SK-N-SH treated with all-trans-retinoic acid at 6 μM for 48 hours (cell line): ENCODE data around the gene CD74.
A peak's percentile ranks its signal among the peaks of the same experiment; 100 is the strongest.

Experiments
- ATAC-seq: fragments of 200-7000 bp; cut with Tn5 transposase; 3 replicates; pipeline ENCODE4 v1.9.1; 2020; ENCODE audit warnings: mild to moderate bottlenecking, moderate library complexity
- CSDC2 ChIP-seq: fragments of 250-450 bp; sonication (Bioruptor Pico); IDR thresholded peaks from 2 replicates; pipeline ENCODE4 v1.5.0; 2020; ENCODE audit warnings: mild to moderate bottlenecking, moderate library complexity
- ESRRG ChIP-seq: fragments of 250-450 bp; sonication (Bioruptor Pico); IDR thresholded peaks from 2 replicates; pipeline ENCODE4 v1.6.1; 2021; ENCODE audit warnings: mild to moderate bottlenecking
- GLIS3 ChIP-seq: fragments of 250-450 bp; sonication (Bioruptor Pico); IDR thresholded peaks from 2 replicates; pipeline ENCODE4 v1.5.0; 2020; ENCODE audit warnings: mild to moderate bottlenecking, moderate library complexity
- OSR1 ChIP-seq: fragments of 250-450 bp; sonication (Bioruptor Pico); IDR thresholded peaks from 2 replicates; pipeline ENCODE4 v1.8.0; 2022; ENCODE audit warnings: moderate library complexity, mild to moderate bottlenecking, inconsistent platforms
- PPARA ChIP-seq: fragments of 250-450 bp; sonication (Bioruptor Pico); IDR thresholded peaks from 2 replicates; pipeline ENCODE4 v1.5.0; 2020; ENCODE audit warnings: mild to moderate bottlenecking, borderline replicate concordance
- RARB ChIP-seq: fragments of 250-450 bp; sonication (Bioruptor Pico); IDR thresholded peaks from 2 replicates; pipeline ENCODE4 v1.8.0; 2021; ENCODE audit warnings: mild to moderate bottlenecking, moderate library complexity
- SNAI2 ChIP-seq: fragments of 250-450 bp; sonication (Bioruptor Pico); IDR thresholded peaks from 2 replicates; pipeline ENCODE4 v1.5.0; 2020; ENCODE audit warnings: mild to moderate bottlenecking, moderate library complexity
- TCF4 ChIP-seq: fragments of 250-450 bp; sonication (Bioruptor Pico); IDR thresholded peaks from 2 replicates; pipeline ENCODE4 v1.8.0; 2021; ENCODE audit warnings: mild to moderate bottlenecking, moderate library complexity, borderline replicate concordance
- TOX ChIP-seq: fragments of 250-450 bp; sonication (Bioruptor Pico); IDR thresholded peaks from 2 replicates; pipeline ENCODE4 v1.8.0; 2021; ENCODE audit warnings: mild to moderate bottlenecking, moderate library complexity, borderline replicate concordance
- ZFP3 ChIP-seq: fragments of 250-450 bp; sonication (Bioruptor Pico); IDR thresholded peaks from 2 replicates; pipeline ENCODE4 v1.5.0; 2020; ENCODE audit warnings: mild to moderate bottlenecking, moderate library complexity
- ZFP30 ChIP-seq: fragments of 450-650 bp; formaldehyde crosslinking; IDR thresholded peaks from 2 replicates; pipeline ENCODE4 v1.5.0; 2022; ENCODE audit warnings: mild to moderate bottlenecking, moderate library complexity
- ZNF565 ChIP-seq: fragments of 450-650 bp; formaldehyde crosslinking; conservative IDR thresholded peaks from 2 replicates; pipeline ENCODE4 v1.5.0; 2020; ENCODE audit warnings: low read depth, mild to moderate bottlenecking, moderate library complexity
- ZNF70 ChIP-seq: fragments of 450-650 bp; formaldehyde crosslinking; IDR thresholded peaks from 2 replicates; pipeline ENCODE4 v1.5.0; 2020; ENCODE audit warnings: mild to moderate bottlenecking, moderate library complexity
- ZNF8 ChIP-seq: fragments of 450-650 bp; formaldehyde crosslinking; IDR thresholded peaks from 2 replicates; pipeline ENCODE4 v1.5.0; 2020; ENCODE audit warnings: mild to moderate bottlenecking, moderate library complexity
- TF ChIP-seq, protein P1 (sequence below): fragments of 250-450 bp; sonication (Bioruptor Pico); IDR thresholded peaks from 2 replicates; pipeline ENCODE4 v1.8.0; 2021; ENCODE audit warnings: low read depth, mild to moderate bottlenecking, moderate library complexity, borderline replicate concordance
- TF ChIP-seq, protein P2 (sequence below): fragments of 250-450 bp; sonication (Bioruptor Pico); IDR thresholded peaks from 2 replicates; pipeline ENCODE4 v1.8.0; 2020; ENCODE audit warnings: mild to moderate bottlenecking, moderate library complexity, borderline replicate concordance
- TF ChIP-seq, protein P3 (sequence below): fragments of 250-450 bp; sonication (Bioruptor Pico); IDR thresholded peaks from 2 replicates; pipeline ENCODE4 v1.5.1; 2020; ENCODE audit warnings: low read depth, mild to moderate bottlenecking, moderate library complexity
- TF ChIP-seq, protein P4 (sequence below): fragments of 250-450 bp; sonication (Bioruptor Pico); IDR thresholded peaks from 2 replicates; pipeline ENCODE4 v1.5.1; 2021; ENCODE audit warnings: mild to moderate bottlenecking, moderate library complexity

CD74 gene

DNA sequence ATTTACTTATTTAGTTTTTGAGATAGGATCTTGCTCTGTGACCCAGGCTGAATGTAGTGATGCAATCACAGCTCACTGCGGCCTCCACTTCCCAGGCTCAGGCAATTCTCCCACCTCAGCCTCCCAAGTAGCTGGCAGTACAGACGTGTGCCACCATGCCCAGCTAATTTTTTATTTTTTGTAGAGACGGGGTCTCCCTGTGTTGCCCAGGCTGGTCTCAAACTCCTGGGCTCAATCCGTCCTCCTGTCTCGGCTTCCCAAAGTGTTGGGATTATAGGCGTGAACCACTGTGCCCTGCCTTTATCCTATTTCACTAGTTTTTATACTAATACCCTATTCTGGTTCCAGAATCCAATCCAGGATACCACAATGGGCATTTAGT is 30.0 kb upstream of the CD74 start:
- peak; percentile 11 for ATAC-seq
- TF ChIP-seq TOX: no peak
- peak; percentile 89 for TF ChIP-seq GLIS3 (CRISPR knock-in tag)
- TF ChIP-seq CSDC2: 0 out of 2 replicates have a peak, but pooled peaks have one; percentile 13
- TF ChIP-seq, protein P1, sequence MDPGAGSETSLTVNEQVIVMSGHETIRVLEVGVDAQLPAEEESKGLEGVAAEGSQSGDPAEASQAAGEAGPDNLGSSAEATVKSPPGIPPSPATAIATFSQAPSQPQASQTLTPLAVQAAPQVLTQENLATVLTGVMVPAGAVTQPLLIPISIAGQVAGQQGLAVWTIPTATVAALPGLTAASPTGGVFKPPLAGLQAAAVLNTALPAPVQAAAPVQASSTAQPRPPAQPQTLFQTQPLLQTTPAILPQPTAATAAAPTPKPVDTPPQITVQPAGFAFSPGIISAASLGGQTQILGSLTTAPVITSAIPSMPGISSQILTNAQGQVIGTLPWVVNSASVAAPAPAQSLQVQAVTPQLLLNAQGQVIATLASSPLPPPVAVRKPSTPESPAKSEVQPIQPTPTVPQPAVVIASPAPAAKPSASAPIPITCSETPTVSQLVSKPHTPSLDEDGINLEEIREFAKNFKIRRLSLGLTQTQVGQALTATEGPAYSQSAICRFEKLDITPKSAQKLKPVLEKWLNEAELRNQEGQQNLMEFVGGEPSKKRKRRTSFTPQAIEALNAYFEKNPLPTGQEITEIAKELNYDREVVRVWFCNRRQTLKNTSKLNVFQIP: no peak
- TF ChIP-seq, protein P2, sequence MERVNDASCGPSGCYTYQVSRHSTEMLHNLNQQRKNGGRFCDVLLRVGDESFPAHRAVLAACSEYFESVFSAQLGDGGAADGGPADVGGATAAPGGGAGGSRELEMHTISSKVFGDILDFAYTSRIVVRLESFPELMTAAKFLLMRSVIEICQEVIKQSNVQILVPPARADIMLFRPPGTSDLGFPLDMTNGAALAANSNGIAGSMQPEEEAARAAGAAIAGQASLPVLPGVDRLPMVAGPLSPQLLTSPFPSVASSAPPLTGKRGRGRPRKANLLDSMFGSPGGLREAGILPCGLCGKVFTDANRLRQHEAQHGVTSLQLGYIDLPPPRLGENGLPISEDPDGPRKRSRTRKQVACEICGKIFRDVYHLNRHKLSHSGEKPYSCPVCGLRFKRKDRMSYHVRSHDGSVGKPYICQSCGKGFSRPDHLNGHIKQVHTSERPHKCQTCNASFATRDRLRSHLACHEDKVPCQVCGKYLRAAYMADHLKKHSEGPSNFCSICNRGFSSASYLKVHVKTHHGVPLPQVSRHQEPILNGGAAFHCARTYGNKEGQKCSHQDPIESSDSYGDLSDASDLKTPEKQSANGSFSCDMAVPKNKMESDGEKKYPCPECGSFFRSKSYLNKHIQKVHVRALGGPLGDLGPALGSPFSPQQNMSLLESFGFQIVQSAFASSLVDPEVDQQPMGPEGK (CRISPR knock-in tag): peak; percentile 56; the same call in 1 of the 2 replicates

DNA sequence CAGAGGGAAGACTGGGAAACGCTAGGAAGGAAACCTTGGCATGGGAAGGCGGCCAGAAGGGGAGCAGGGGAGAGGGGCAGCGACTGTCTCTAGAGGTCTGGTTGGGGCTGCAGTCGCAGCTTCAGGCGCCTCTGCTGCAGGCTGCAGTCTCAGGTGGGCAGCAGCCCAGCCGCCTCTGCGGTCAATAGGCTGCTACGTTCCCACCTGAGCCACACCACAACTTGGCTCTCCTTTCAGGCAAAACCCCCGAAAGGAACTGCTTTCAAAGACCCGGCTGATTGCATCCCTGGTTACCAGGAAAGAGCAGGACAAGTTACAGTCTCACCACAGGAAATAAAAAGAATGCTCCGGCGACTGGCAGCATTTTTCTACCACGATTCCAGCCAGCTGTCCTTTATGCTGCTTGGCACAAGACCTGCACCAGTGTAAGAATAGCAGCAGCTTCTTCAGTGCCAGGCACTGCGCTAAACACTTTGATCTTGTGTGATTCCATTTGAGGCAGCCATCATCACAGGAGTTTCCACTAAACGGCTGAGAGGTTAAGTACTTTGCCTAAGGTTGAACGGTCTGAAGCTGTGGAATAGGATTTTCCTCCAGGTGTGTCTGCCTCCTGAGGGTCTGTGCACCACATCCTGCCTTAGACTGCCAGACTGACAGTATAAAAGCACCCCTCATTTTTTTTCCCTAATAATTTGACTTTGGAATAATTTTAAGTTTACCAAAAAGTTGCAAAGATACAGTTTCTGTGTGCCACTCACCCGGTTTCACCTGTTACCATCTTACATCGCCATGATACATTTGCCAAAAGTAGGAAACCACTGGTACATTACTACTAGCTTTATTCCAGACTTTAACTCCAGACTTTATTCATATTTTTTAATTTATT is 29.3 kb upstream of the CD74 start:
- ATAC-seq: peak; percentile 48
- TF ChIP-seq GLIS3 (CRISPR knock-in tag): peak; percentile 68; the same call in 1 of the 2 replicates
- TF ChIP-seq, protein P2 (CRISPR knock-in tag): no peak

DNA sequence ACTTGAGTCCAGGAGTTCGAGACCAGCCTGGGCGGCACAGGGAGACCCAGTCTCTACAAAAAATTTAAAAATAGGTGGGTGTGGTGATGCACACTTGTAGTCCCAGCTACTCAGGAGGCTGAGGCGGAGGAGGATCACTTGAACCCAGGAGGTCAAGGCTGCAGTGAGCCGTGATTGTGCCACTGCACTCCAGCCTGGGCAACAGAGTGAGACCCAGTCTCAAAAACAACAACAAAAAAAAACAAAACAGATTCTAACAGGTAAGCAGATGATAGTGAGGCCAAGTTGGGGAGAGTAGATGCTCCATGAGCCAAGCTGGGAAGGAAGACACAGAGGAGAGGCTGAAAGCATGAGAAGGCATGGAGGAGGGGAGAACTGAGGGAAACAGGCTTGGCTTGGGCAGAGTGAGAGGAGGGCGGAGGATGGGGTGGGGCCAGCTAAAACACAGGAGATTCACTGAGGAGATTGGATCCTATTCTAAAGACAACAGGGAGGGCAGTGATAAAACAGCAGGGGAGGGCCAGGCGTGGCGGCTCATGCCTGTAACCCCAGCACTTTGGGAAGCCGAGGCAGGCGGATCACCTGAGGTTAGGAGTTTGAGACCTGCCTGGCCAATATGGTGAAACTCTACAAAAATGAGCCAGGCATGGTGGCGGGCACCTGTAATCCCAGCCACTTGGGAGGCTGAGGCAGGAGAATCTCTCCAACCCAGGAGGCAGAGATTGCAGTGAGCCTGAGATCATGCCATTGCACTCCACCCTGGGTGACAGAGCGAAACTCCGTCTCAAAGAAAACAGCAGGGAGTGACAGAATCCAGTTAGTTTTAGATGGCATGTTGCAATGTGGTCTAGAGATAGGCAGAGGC is 28.5 kb upstream of the CD74 start:
- TF ChIP-seq, protein P3, sequence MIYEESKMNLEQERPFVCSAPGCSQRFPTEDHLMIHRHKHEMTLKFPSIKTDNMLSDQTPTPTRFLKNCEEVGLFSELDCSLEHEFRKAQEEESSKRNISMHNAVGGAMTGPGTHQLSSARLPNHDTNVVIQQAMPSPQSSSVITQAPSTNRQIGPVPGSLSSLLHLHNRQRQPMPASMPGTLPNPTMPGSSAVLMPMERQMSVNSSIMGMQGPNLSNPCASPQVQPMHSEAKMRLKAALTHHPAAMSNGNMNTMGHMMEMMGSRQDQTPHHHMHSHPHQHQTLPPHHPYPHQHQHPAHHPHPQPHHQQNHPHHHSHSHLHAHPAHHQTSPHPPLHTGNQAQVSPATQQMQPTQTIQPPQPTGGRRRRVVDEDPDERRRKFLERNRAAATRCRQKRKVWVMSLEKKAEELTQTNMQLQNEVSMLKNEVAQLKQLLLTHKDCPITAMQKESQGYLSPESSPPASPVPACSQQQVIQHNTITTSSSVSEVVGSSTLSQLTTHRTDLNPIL: no peak
- no peak for TF ChIP-seq ESRRG
- TF ChIP-seq ZNF70 (CRISPR knock-in tag): no peak
- no peak for TF ChIP-seq OSR1 (CRISPR knock-in tag)
- no peak for TF ChIP-seq ZNF8 (CRISPR knock-in tag)
- no peak for TF ChIP-seq CSDC2
- TF ChIP-seq, protein P4, sequence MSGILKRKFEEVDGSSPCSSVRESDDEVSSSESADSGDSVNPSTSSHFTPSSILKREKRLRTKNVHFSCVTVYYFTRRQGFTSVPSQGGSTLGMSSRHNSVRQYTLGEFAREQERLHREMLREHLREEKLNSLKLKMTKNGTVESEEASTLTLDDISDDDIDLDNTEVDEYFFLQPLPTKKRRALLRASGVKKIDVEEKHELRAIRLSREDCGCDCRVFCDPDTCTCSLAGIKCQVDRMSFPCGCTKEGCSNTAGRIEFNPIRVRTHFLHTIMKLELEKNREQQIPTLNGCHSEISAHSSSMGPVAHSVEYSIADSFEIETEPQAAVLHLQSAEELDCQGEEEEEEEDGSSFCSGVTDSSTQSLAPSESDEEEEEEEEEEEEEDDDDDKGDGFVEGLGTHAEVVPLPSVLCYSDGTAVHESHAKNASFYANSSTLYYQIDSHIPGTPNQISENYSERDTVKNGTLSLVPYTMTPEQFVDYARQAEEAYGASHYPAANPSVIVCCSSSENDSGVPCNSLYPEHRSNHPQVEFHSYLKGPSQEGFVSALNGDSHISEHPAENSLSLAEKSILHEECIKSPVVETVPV: no peak
- TF ChIP-seq SNAI2: no peak
- no peak for TF ChIP-seq GLIS3 (CRISPR knock-in tag)
- TF ChIP-seq, protein P1: no peak
- TF ChIP-seq ZNF565 (CRISPR knock-in tag): no peak
- TF ChIP-seq, protein P2 (CRISPR knock-in tag): no peak
- TF ChIP-seq PPARA: no peak
- TF ChIP-seq RARB (CRISPR knock-in tag): no peak
- TF ChIP-seq TOX: no peak
- TF ChIP-seq ZFP3: no peak
- TF ChIP-seq ZFP30 (CRISPR knock-in tag): no peak
- no peak for TF ChIP-seq TCF4 (CRISPR knock-in tag)
- peak; percentile 27 for ATAC-seq
